Activated T-cell treated with anti-CD3 and anti-CD28 coated beads for 24 hours (primary cell): ENCODE measurements around the gene WWOX.

Source experiments
- DNase-seq: peaks from one replicate; pipeline ENCODE4 v3.0.0-alpha.2; 2020; ENCODE audit warnings: low read depth

Gene WWOX

GRCh38 chr16:78399384-78399783 lies 299.9 kb downstream of the WWOX start:
- no peak for DNase-seq

GRCh38 chr16:78402833-78403232 lies 303.4 kb downstream of the WWOX start:
- DNase-seq = no peak

DNA sequence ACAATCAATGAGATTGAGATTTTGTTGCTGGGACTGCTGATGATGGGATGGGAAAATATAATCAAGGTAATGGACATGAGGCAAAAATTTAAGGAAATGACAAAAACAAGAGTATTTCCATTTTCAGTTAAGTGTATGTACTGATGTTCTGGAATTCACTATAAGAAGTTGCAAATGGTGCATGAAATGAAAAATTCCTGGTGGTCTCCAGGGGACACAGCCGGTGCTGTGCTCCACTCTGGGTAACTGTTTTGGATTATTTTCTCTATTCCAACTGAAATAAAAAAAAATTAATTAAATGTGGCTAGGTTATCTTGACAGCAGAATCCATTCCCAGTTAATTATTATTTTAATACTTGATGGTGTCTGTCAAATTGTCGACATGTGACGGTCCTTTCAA lies 305.6 kb downstream of the WWOX start:
- DNase-seq = no peak

- DNase-seq = no peak
Observed at GRCh38 chr16:78405833-78406232, 306.4 kb downstream of the WWOX start.

GRCh38 chr16:78407191-78407590 lies 307.7 kb downstream of the WWOX start:
- no peak for DNase-seq

- DNase-seq = no peak
Observed at GRCh38 chr16:78413651-78414050, 314.2 kb downstream of the WWOX start.

DNA sequence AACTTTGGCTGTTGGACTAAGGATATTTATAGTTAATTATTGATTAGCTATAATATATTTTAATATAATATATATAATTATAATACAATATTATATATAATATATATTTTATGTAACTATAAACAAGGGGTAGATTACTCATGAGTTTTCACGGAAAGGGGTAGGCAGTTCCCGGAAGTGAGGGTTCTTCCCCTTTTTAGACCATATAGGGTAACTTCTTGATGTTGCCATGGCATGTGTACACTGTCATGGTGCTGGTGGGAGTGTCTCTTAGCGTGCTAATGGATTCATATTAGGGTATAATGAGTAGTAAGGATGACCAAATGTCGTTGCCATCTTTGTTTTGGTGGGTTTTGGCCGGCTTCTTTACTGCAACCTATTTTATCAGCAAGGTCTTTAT lies 315.6 kb downstream of the WWOX start:
- no peak for DNase-seq

GRCh38 chr16:78415669-78416068 lies 316.2 kb downstream of the WWOX start:
- no peak for DNase-seq

GRCh38 chr16:78416400-78416799 lies 316.9 kb downstream of the WWOX start:
- DNase-seq = no peak

- DNase-seq = no peak
Observed at GRCh38 chr16:78421181-78421708, 321.8 kb downstream of the WWOX start.

DNA sequence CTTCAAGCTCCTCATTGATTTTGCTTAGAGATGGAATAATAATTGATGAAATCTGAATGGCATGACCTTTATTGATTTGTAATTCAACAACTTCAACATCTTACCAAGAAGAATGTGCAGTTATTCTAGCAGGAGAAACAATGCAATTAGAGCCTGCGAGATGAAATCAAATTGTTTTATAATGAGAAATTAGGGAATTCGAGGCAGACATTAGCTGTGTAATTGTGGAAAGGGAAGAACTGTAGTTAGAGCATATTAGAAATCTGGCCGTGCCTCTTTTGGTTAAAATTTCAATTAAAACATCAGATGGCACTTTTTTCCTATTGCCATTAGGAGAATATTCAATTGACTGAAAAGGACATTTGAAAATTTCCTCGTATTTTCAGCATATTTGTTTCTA lies 325.8 kb downstream of the WWOX start:
- DNase-seq = no peak

DNA sequence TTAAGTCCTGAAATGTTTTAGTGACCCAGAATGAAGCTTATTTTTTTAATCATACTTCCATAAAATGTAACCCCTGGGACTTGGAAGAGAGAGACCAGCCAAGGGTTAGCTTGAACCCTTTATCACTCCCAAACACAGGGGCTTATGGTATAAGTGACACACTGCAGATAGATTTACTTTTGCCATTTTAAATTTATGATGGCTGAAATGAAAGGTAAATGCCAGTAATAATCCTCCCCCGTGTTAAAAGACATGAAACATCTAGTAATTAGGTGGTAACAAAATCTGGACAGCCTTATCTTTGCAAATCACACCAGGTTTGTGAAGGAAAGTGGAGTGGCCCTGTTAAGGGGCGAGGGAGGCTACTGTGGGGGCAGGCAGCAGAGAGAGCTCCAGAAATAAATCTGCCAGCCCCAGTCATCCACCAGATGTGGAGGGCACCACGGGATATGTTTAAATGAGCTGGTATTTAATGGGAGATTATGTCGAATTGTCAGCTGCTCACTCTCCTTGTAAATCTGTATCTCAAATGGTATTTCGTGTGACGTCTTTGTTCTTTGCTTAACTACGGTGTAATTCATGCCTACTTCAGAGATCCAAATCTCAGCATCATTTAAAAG lies 326.5 kb downstream of the WWOX start:
- DNase-seq = no peak

DNA sequence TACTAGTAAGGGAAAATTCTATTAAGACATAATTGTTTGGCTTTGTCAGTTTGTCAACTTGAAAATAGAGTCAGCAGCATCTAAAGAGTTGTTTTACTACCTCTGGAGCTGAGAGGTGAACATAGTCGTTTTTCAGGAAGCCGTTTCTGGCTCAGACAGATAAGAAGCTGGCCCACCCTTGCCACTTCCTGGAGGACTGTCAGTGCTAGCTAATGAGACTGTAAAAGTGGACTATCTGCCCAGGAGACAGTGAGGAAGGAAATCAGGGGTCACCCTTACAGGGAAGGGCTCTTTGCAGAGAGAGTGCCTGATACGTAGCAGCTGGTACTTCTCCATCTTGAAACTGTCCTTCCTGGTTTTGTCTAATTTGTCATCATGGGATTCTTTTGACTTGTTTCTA lies 328.7 kb downstream of the WWOX start:
- no peak for DNase-seq

DNA sequence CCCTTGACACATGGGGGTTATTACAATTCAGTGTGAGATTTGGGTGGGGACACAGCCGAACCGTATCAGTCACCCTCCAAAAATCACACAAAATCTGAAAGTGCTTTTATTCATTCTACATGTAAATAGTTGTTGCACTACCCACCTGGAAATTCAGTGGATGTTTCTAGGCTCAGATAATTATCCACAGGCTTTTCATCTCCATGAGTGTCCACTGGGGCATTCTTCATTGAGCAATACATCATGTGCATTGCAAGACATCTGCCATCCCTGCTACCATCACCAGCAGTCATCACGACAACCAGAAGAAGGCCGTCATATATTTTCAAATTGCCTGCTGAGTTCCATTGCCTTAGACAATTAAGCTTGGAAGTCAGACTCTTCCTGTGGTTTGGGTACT lies 330.8 kb downstream of the WWOX start:
- DNase-seq = no peak

- DNase-seq = no peak
Observed at GRCh38 chr16:78431004-78431670, 331.7 kb downstream of the WWOX start.

- no peak for DNase-seq
Observed at GRCh38 chr16:78431701-78432100, 332.2 kb downstream of the WWOX start.

DNA sequence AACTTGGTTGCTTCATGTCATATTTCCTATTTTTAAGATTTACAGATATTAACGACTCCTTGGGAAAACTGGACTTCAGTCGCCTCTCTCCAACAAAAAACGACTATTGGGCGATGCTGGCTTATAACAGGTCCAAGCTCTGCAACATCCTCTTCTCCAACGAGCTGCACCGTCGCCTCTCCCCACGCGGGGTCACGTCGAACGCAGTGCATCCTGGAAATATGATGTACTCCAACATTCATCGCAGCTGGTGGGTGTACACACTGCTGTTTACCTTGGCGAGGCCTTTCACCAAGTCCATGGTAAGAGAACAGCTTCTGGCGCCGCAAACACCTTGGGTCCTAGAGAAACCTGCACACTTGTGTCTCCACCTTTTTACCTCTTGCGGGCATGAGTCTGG lies 333.0 kb downstream of the WWOX start:
- DNase-seq = no peak

GRCh38 chr16:78433116-78433515 lies 333.7 kb downstream of the WWOX start:
- DNase-seq = no peak

GRCh38 chr16:78434401-78434800 lies 334.9 kb downstream of the WWOX start:
- no peak for DNase-seq

GRCh38 chr16:78435260-78435659 lies 335.8 kb downstream of the WWOX start:
- DNase-seq = no peak

- no peak for DNase-seq
Observed at GRCh38 chr16:78436023-78436422, 336.6 kb downstream of the WWOX start.

DNA sequence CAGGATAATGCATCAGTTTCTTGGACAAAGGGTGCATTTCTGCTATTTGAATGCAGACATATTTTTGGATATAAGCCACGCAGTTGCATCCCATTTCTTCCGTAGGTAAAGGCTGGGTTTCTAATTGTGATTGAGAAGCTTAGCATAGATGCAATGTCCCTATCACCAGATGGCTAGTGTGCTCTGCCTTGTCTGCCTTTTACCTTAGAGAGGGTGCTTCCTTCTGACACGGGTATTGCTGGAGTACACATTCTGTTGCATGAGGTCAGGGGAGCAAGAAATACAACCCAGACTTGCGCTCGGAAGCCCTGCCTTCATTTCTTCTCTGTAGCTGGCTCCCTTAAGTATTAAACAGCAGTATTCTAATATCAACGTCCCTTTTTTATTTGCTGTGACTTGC lies 337.4 kb downstream of the WWOX start:
- DNase-seq = no peak

- DNase-seq = peak; percentile 1
Observed at GRCh38 chr16:78437352-78437968, 338.0 kb downstream of the WWOX start.
